Natural killer cell (primary cell): Measurements from ENCODE around the gene PRSS12. TPM values are rescaled to one million over a fixed set of nuclear protein-coding genes. Genes with fewer than 3 reads are reported as not detected.

Source experiments
- ATAC-seq, 3 donors: fragments of 150-1000 bp in 2 of 3; fragments of 200-7000 bp in 1 of 3; cut with Tn5 transposase; 1 replicate in 1 of 3; 2 replicates in 2 of 3; pipeline ENCODE4 v1.10.0; 2021; ENCODE audit warnings: mild to moderate bottlenecking in 2 of 3, moderate library complexity in 2 of 3
- DNase-seq, 2 donors: peaks; one replicate each; pipeline versions ENCODE4 v3.0.0 to v3.0.0-alpha.2; 2013 to 2021; ENCODE audit warnings: mixed read lengths in 1 of 2
- H3K27ac ChIP-seq: one replicate; pipeline ENCODE4 v1.5.1; 2013; ENCODE audit warnings: mild to moderate bottlenecking, low read length
- H3K27me3 ChIP-seq: one replicate; pipeline ENCODE4 v1.6.1; 2013; ENCODE audit warnings: low read length; ENCODE audit not compliant: control insufficient read depth, insufficient read depth
- H3K36me3 ChIP-seq: one replicate; pipeline ENCODE4 v1.6.1; 2013; ENCODE audit warnings: low read length; ENCODE audit not compliant: control insufficient read depth, insufficient read depth
- H3K4me1 ChIP-seq: one replicate; pipeline ENCODE4 v1.6.1; 2013; ENCODE audit warnings: low read length; ENCODE audit not compliant: control insufficient read depth, insufficient read depth
- H3K4me3 ChIP-seq: one replicate; pipeline ENCODE4 v1.5.1; 2013; ENCODE audit warnings: low read length
- H3K9me3 ChIP-seq: one replicate; pipeline ENCODE4 v1.6.1; 2013; ENCODE audit warnings: low read length; ENCODE audit not compliant: control insufficient read depth, insufficient read depth
- H3K27ac Mint-ChIP-seq, 2 donors: one replicate each; pipeline ENCODE4 v1.8.0; 2022; ENCODE audit warnings: mild to moderate bottlenecking in 2 of 2, mixed read lengths in 2 of 2, moderate library complexity in 1 of 2
- H3K27me3 Mint-ChIP-seq, 2 donors: one replicate each; pipeline ENCODE4 v1.8.0; 2022; ENCODE audit warnings: low read depth in 2 of 2, mixed read lengths in 2 of 2
- H3K36me3 Mint-ChIP-seq: one replicate; pipeline ENCODE4 v1.8.0; 2022; ENCODE audit warnings: mixed read lengths
- H3K4me1 Mint-ChIP-seq, 2 donors: one replicate each; pipeline ENCODE4 v1.8.0; 2022; ENCODE audit warnings: mixed read lengths in 2 of 2
- H3K4me3 Mint-ChIP-seq: one replicate; pipeline ENCODE4 v1.8.0; 2022; ENCODE audit warnings: mild to moderate bottlenecking, moderate library complexity, mixed read lengths
- H3K9me3 Mint-ChIP-seq, 2 donors: one replicate each; pipeline ENCODE4 v1.8.0; 2022; ENCODE audit warnings: mixed read lengths in 2 of 2
- CTCF ChIP-seq: fragments of 200-600 bp; IDR thresholded peaks from one replicate; pipeline ENCODE4 v1.8.0; 2022; ENCODE audit warnings: antibody characterized with exemption
- WGBS: methylation state at CpG from one replicate; pipeline ENCODE4 v1.1.7; 2013; ENCODE audit warnings: missing lambda C conversion rate; ENCODE audit not compliant: insufficient coverage; 5-methylcytosine and 5-hydroxymethylcytosine counted together
- intact Hi-C: fragments of 100-400 bp; cut with micrococcal nuclease; formaldehyde crosslinking; loops from one replicate; pipeline ENCODE4 v1.14.2; 2022
- total RNA-seq, 4 donors: library from RNA; stranded (reverse); fragments of 120-200 nt in 1 of 4; gene quantifications; one replicate each; pipeline versions ENCODE4 v1.2.3 to v1.2.4, GENCODE V29; 2013 to 2022

The PRSS12 gene
- total RNA-seq, 3 donors from 2014 or later (not counting 1 experiment from before 2014, with no cell fraction given): not detected

- 78% methylated on average over 3 of the region's 4 CpGs for WGBS
- no peak for TF ChIP-seq CTCF
- no peaks in the 10 kb centered on the region for H3K36me3 Mint-ChIP-seq
- DNase-seq (no peak), ATAC-seq (no peak)
- no peaks in the 10 kb centered on the region for H3K36me3 ChIP-seq
- H3K27me3 Mint-ChIP-seq: peaks cover 0 to 3% of the 10 kb centered on the region in 2 donors
- H3K9me3 ChIP-seq: no peaks in the 10 kb centered on the region
- no peak overlapping the region for H3K4me3 ChIP-seq
- H3K27ac ChIP-seq: no peak overlapping the region
- no peaks in the 10 kb centered on the region for H3K4me1 ChIP-seq
- H3K4me3 Mint-ChIP-seq: no peak overlapping the region
- H3K4me1 Mint-ChIP-seq: no peaks in the 10 kb centered on the region
- H3K27ac Mint-ChIP-seq: no peak overlapping the region
- H3K27me3 ChIP-seq: no peaks in the 10 kb centered on the region
- intact Hi-C loops: no loop called here
- H3K9me3 Mint-ChIP-seq: no peaks in the 10 kb centered on the region
Observed at GRCh38 chr4:118335774-118336173, 17.0 kb downstream of the PRSS12 start.

GRCh38 chr4:118335324-118335723, 17.5 kb downstream of the PRSS12 start:
- no peaks in the 10 kb centered on the region for H3K36me3 ChIP-seq
- 79% methylated on average over 5 of the region's 6 CpGs for WGBS
- H3K9me3 Mint-ChIP-seq: no peaks in the 10 kb centered on the region

GRCh38 chr4:118331352-118331751, 21.5 kb downstream of the PRSS12 start:
- Histone ChIP-seq H3K27me3 (no peaks in the 10 kb centered on the region), H3K4me3 (no peak overlapping the region), H3K36me3 (no peaks in the 10 kb centered on the region), H3K9me3 (no peaks in the 10 kb centered on the region), H3K27ac (no peak overlapping the region), H3K4me1 (no peaks in the 10 kb centered on the region)
- Mint-ChIP-seq H3K9me3 (no peaks in the 10 kb centered on the region), H3K36me3 (no peaks in the 10 kb centered on the region), H3K4me1 (no peaks in the 10 kb centered on the region), H3K27me3 (peaks cover 3 to 7% of the 10 kb centered on the region in 2 donors), H3K27ac (no peak overlapping the region), H3K4me3 (no peak overlapping the region)
- intact Hi-C loops: no loop called here
- TF ChIP-seq CTCF: no peak
- no peak for ATAC-seq
- DNase-seq: no peak
- WGBS: 79% methylated on average over 2 of the region's 3 CpGs

More at GRCh38 chr4:118335324-118335723, 17.5 kb downstream of the PRSS12 start:
- intact Hi-C loops: no loop called here
- Mint-ChIP-seq H3K4me3 (no peak overlapping the region), H3K4me1 (no peaks in the 10 kb centered on the region), H3K27me3 (peaks cover 0 to 3% of the 10 kb centered on the region in 2 donors), H3K36me3 (no peaks in the 10 kb centered on the region), H3K27ac (no peak overlapping the region)
- H3K4me1 ChIP-seq: no peaks in the 10 kb centered on the region
- H3K27me3 ChIP-seq: no peaks in the 10 kb centered on the region
- no peak for ATAC-seq
- no peak overlapping the region for H3K4me3 ChIP-seq
- no peaks in the 10 kb centered on the region for H3K9me3 ChIP-seq
- no peak for TF ChIP-seq CTCF
- no peak overlapping the region for H3K27ac ChIP-seq
- DNase-seq: no peak

- 89% methylated on average over 5 of the region's 5 CpGs for WGBS
- intact Hi-C loops: no loop called here
- H3K36me3 ChIP-seq: no peaks in the 10 kb centered on the region
- no peaks in the 10 kb centered on the region for H3K27me3 ChIP-seq
- no peak overlapping the region for H3K4me3 ChIP-seq
- Mint-ChIP-seq H3K36me3 (no peaks in the 10 kb centered on the region), H3K27ac (no peak overlapping the region), H3K4me3 (no peak overlapping the region), H3K4me1 (no peaks in the 10 kb centered on the region), H3K9me3 (no peaks in the 10 kb centered on the region), H3K27me3 (peaks cover 3 to 7% of the 10 kb centered on the region in 2 donors)
- no peaks in the 10 kb centered on the region for H3K9me3 ChIP-seq
- DNase-seq (no peak), ATAC-seq (no peak)
- no peak for TF ChIP-seq CTCF
- H3K4me1 ChIP-seq: no peaks in the 10 kb centered on the region
- no peak overlapping the region for H3K27ac ChIP-seq
Observed at GRCh38 chr4:118329849-118330248, 23.0 kb downstream of the PRSS12 start.
